Stimulated activated CD4-positive, alpha-beta T cell treated with anti-CD3 and anti-CD28 coated beads, Interleukin-4, amount 100 ng/mL, for 48 hours (primary cell): ENCODE results near the gene ZNF836.
"Not testable (repeated sequence)": the region's sequence is repeated elsewhere in the genome, so short reads cannot be mapped to it uniquely, and the experiment has no call there.

ENCODE experiments used
- DNase-seq, 2 donors: peaks; one replicate each; pipeline ENCODE4 v3.0.0-alpha.2; 2020; ENCODE audit warnings: low read depth in 2 of 2

The ZNF836 gene

DNA sequence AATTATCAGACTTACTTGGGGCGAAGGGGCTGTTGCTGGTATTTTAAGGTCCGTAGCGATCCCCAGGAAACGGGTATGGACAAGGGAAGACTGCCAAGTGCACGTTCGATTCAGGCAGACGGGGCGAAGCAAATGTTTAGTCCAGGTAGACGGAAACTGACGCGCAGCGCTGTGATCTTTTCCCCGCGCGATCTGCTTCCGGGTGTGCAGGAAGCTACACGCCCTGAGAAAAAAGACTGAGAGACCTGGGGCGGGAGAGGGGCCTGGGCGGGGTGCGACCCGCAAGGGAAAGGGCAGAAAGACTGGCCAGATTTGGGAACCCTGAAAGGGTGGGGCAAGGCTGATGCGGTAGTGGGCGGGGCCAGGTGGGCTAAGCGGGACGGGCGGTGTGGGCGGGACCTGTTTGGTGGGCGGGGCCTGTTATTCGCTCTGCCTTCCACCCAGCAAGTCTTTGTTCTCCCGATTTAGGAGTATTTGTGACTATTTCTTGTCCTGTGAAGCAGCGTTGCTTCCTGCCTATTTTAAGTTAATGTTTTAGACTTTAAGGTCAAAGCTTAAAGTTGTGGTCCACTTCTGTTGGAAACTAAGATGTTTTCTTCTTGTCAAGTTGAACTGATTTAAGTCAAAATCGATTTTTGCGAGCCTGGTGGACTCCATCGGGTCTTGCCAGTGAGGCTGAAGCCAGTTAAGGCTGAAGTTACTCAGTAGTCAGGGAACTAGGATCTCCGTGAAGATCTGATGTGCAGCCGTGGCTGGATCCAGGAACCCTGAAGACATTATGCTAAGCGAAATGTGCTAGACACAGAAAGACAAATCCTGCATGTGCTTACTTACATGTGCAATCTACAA, at the start of gene ZNF836:
ZNF836 (minus strand) TSS at position 301 of the 849 bp plus-strand sequence. CDS start 3,549 bp downstream, outside the sequence.
- DNase-seq, result peak; percentile 86 to 91

DNA sequence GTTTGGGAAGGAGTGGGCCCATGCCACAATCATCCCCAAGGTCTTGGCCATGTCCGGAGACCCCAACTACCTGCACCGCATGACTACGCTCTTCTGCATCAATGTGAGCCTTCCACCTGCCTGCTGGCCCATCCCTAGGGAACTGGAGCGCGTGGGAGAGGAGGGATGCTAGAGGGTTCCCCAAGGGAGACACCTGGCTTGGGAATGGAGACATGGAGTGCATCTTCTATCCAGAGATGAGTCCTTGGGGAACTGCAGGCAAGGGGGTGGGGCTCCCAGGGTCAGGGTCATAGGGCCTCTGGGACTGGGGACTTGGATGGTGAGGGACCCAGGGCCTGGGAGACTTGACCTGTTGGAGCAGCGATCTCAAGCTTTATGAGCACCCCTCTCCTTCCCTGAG, 49.6 kb upstream of the ZNF836 start:
- DNase-seq, result no peak

DNA sequence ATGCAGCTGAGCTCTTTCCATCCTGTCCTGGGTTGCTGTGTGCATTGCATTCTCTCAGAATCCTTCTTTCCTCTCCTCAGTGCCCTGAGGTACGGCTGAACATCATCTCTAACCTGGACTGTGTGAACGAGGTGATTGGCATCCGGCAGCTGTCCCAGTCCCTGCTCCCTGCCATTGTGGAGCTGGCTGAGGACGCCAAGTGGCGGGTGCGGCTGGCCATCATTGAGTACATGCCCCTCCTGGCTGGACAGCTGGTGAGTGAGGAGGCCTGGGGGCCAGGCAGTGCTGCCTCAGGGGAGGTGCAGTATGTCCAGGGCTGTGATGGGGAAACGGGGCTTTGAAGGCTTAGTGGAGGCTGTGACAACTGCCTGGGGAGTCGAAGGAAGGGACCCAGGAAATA, 48.2 kb upstream of the ZNF836 start:
- DNase-seq, result no peak

DNA sequence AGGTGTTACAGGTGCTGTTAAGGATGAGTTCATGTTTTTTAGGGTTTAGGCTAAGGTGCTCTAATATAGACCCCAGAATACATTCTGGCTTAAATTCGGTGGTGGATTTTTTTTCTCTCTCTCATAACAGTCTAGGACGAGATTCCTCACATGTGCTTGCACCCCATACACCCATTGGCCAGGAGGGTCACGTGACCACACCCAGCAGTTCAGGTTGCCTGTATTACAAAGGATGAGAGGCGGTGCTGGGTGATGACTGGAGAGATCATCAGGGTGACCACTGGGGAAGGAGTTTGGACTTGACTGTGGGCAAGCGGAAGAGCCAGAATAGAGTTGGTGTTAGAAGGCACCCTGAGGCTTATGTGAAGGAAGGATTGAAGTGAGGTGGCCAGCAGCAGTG, 46.2 kb upstream of the ZNF836 start:
- DNase-seq, result no peak

DNA sequence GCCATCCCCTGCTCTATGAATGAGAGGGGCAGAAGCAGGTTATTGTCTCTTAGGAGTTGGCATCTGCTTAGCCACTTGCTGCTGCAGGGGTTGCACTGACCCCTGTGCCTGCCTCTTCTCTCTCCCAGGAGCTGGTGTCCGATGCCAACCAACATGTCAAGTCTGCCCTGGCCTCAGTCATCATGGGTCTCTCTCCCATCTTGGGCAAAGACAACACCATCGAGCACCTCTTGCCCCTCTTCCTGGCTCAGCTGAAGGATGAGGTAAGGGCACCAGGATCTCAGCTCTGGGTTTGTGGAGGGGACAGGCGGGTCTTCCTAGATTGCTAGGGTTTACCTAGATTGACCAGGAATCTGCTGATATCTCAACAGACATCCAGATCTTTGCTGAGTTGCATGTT, 45.0 kb upstream of the ZNF836 start:
- no peak for DNase-seq

DNA sequence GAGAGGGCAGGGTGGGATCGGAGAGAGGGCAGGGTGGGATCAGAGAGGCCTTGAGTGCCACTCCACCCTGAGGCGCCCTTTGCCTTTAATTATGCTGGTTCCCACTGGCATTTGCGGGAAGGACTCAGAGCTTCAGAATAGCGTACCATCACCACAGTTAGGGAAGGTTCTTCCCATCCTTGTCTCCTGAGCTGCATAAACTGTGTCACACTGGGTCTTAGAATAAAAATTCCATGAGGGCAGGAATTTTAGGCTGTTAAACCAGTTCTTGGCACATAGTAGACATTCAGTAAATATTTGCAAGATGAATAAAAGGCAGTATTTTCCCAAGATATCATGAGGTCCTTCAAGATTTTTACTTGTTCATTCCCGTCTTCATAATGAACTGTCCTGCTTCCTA, 42.8 kb upstream of the ZNF836 start:
- DNase-seq, result no peak

DNA sequence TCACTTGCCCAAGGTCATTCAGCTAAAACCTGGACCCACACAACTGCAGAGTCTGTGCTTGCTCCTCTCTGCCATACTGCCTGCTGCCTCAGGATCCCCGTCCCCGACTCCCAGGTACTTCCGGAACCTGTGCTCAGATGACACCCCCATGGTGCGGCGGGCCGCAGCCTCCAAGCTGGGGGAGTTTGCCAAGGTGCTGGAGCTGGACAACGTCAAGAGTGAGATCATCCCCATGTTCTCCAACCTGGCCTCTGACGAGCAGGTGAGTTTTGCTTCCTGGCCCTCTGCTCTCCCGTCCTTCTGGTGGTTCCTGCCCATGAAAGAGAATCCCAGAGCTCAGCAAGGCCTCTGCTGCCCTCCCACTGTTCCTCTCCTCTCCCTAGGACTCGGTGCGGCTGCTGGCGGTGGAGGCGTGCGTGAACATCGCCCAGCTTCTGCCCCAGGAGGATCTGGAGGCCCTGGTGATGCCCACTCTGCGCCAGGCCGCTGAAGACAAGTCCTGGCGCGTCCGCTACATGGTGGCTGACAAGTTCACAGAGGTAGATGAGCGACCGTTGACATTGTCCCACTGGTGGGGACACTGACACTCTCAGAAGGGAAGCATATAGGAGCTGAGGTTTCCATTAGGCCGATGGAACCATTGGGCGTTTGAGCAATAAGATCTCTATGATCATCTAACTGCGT, 41.3 kb upstream of the ZNF836 start:
- no peak for DNase-seq

DNA sequence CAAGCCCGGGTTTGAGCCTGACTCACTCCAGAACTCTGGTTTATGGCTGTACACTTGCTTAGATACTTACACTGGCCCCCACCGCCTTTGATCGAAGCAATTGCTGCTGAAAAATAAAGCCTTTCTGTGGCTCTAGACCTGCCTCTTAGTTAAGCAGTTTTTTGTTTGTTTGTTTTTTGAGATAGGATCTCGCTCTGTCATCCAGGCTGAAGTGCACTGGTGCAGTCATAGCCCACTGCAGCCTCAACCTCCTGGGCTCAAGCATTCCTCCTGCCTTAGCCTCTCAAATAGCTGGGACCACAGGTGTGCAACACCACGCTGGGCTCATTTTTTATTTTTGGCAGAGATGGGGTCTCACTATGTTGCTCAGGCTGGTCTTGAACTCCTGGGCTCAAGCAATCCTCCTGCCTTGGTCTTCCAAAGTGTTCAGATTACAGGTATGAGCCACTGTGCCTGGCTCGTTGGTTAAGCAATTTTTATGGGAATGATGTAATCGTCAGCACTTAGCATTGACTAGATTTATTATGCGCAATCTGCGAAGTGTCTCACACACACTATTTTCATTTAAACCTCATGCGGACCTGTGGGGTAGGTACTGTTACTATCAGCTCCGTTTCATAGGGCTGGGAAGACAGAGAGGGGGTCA, 40.6 kb upstream of the ZNF836 start:
- DNase-seq, result no peak

DNA sequence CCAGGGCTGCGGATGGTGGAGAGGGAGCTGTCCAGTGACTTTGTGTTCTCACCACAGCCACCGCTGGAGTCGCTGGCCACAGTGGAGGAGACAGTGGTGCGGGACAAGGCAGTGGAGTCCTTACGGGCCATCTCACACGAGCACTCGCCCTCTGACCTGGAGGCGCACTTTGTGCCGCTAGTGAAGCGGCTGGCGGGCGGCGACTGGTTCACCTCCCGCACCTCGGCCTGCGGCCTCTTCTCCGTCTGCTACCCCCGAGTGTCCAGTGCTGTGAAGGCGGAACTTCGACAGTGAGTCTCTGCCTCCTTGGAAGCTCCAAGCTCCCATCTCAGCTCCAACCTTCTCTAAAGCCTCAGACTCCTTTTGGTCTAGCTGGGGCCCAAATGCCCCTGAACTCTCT, 39.8 kb upstream of the ZNF836 start:
- no peak for DNase-seq

DNA sequence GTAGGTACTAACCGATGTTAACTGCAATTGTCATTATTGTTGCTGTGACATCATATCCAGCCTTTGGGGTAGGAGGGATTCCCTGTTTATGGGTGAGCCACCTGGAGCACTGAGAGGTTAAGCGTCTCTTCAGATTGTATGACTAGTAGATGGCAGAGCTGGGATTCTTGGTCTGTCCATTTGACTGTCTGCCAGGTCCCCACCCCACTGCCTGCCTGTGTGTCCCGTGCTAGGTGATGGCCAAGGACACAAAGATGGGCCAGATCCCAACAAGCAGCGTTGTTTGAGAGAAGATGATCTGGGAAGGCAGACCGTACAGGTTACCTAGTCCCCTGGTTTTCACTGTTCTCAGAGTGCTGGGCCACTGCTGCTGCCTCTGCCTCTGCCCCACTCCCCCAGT, 35.1 kb upstream of the ZNF836 start:
- DNase-seq, result no peak

DNA sequence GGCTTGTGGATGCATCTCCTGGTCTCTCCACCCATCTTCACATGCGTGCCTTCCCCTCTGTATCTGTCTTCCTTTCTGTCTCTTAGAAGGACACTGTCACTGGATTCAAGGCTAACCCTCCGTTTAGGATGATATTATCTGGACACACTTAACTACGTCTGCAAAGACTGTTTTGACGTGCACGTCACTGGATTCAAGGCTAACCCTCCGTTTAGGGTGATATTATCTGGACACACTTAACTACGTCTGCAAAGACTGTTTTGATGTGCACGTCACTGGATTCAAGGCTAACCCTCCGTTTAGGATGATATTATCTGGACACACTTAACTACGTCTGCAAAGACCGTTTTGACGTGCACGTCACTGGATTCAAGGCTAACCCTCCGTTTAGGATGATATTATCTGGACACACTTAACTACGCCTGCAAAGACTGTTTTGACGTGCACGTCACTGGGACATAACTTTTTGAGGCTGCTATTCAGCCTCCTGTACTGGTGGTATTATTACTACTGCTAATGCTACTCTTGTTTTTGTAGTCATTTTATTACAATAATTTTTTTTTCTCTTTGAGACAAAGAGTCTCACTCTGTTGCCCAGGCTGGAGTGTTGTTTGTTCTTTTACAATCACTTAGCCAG, 29.5 kb upstream of the ZNF836 start:
- not testable (repeated sequence) for DNase-seq

DNA sequence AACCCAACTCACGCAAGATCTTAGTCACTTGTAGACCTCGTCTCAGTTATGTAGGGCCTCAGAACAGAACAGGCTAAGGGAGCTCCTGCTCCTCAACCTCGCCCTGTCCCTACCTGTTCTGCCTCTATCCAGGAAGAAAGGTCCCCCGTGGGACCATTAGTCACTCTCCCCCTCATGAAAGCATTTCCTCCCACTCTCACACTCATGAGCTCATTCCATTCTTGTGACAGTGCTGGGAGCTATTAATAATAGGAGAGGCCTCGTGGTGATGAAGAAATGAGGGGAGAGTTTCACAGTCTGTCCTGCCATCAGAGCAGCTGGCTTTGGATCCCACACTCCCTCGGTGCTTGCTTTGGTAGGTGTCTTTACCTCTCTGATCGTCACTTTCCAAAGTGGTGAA, 28.6 kb upstream of the ZNF836 start:
- DNase-seq, result no peak

DNA sequence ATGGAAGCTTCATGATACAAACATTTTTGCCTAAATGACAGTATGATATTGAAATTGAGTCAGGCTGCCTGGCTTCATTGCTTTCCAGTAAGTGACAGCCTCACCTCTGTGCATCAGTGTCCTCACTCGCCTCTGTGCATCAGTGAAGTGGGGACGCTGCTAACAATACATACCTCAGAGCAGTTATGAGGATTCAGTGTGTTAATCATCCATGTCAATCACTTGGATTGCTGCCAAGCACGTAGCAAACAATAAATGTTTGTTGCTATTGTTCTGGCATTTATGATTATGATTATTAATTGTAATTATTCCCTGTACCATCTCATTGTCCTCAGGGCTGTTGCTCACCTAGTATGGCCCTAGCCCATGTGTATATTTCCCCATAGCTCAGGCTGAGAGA, 27.3 kb upstream of the ZNF836 start:
- DNase-seq, result no peak

DNA sequence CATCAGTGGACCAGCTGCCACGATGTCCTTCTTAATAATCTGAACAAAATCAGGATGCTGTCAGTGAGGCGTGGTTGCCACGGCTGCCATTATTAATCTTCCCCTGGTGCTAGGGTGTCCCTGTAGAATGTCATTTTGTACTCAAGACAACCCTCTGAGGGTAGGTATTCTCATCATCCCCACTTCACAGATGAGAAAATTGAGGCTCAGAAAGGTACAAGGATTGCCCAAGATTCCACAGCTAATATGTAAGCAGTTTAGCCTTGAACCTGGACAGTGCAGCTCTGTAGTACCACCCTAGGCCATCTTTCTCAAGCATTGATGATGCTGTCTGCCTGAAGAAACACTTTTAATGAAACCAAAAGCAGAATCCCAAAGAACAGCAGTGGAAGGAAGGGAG, 26.5 kb upstream of the ZNF836 start:
- no peak for DNase-seq

DNA sequence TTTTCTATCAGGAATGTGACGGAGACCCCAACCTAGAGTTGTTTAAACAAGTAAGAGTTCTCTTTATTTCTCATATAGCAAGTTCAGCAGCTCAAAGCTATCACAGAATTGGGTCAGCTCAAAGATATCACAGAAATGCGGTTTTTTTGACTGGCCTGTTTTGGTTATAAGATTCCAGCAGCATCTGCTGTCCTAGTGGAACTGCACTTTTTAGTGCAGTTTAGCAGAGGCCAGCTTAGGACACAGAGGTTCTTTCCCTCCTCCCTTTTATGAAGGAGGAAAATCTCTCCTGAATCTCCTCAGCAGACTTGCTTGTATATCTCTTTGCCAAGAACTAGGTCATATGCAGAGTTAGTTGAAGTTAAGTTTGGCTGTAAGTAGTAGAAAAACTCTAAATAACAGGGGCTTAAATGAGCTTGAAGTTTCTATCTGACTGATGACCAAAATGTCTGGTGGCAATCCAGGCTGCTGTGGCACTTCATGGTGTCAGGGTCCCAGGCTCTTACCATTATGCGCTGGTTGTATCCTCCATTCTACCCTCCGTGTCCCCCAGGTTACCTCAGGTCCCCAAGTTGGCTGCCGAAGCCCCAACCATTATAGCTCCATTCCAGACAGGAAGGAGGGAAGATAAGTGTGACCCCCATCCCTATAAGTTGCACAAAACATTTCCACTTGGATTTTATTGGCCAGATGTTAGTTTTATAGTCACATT, 25.0 kb upstream of the ZNF836 start:
- DNase-seq, result no peak

DNA sequence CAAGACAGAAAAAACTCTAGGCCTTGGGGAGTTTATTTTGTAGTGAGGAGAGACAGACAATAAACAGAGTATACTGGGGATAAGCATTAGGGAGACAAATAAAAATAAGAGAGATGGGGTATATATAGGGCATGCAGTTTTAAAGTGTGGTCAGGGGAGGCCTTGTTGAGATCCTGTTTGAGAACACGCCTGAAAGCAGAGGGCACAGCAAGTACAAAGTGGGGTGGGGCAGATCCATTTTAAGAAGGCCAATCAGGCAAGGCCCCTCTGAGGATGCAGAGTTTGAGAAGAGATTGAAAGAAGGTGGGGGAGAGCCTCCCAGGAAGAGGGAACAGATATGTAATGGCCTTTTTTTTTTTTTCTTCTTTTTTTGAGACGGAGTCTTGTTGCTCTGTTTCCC, 20.5 kb upstream of the ZNF836 start:
- DNase-seq, result no peak

DNA sequence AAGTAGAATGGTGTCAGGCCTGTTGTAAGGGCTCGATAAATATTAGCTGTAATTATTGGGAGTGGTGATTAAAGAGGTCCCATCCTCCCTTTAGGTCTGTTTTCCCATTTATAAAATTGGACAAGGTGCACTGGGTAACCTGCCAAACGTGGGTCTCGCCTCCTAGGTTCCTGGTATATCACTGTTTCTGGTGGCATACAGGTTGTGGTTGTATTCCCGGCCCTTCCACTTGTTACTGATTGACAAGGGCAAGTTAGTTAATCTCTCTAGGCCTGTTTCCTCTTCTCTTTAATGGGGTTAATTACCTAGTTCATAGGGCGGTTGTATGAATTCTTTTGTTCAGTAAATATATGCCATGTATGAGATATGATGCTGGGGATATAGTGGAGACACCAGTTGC, 20.0 kb upstream of the ZNF836 start:
- no peak for DNase-seq

DNA sequence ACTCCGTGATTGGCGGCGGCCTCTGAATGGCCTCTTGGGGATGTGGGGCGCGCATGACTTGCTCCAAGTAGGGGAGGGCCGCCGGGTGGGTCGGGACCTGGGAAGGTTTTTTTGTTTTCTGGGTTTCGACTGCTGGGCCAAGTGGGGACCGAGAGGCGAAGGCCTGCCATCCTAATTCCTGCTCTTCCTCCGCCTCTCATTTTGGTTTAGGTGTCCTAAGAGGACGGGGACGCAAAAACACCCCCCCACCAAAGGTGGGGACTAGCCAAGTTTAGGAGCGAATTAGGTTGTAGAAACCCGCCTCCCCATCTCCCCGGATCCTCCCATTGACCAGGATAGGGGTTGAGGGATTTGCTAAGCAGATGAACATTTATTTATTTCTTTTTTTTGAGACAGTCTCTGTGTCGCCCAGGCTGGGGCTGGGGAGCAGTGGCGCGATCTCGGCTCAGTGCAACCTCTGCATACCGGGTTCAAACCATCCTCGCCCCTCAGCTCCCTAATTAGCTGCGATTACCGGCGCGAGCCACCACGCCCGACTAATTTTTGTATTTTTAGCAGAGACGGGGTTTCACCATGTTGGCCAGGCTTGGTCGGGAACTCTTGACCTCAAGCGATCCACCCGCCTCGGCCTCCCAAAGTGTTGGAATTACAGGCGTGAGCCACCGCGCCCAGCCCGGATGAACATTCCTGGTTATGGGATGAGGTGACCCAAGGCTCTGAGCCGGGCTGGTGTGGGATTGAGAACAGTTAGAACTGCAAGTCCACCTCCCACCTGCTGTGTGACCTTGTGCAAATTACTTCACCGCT, 19.3 kb upstream of the ZNF836 start:
- DNase-seq, result no peak

DNA sequence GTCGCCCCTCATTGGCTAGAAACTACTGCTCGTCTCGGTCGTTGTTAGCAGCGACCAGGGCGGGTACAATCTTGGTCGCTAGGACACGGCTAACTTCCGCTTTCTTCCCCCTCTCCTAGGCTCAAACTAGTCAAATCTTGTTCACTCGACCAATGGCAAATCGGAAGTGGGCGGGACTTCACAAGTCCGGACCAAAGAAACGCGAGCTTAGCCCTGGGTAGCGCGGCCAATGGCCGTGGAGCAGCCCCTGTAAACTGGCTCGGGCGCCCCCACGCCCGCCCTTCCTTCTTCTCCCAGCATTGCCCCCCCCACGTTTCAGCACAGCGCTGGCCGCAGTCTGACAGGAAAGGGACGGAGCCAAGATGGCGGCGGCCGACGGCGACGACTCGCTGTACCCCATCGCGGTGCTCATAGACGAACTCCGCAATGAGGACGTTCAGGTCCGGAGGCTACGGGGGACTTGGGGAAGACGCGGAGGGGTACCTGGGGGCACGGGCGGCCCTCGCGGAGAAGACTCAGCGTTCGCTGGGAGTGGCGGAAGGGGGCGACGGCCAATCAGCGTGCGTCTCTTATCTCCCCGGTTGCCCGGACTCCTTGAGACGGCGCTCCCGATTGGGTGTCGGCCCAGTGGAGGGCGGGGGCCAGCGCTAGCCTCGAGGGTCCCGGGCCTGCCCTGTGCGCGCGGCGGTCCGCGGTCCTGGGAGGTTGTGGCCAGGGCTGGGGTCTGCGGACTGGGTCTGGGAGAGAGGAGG, 18.5 kb upstream of the ZNF836 start, which contains the start of gene PPP2R1A:
PPP2R1A (plus strand) TSS at position 318 of the 752 bp plus-strand sequence; CDS start at position 363, 45 bp downstream.
- DNase-seq, result peak; percentile 91 to 96
